ENCODE measurements around the gene FANK1.
"Not testable (repeated sequence)": the region's sequence is repeated elsewhere in the genome, so short reads cannot be mapped to it uniquely, and the experiment has no call there.

FANK1 gene

DNA sequence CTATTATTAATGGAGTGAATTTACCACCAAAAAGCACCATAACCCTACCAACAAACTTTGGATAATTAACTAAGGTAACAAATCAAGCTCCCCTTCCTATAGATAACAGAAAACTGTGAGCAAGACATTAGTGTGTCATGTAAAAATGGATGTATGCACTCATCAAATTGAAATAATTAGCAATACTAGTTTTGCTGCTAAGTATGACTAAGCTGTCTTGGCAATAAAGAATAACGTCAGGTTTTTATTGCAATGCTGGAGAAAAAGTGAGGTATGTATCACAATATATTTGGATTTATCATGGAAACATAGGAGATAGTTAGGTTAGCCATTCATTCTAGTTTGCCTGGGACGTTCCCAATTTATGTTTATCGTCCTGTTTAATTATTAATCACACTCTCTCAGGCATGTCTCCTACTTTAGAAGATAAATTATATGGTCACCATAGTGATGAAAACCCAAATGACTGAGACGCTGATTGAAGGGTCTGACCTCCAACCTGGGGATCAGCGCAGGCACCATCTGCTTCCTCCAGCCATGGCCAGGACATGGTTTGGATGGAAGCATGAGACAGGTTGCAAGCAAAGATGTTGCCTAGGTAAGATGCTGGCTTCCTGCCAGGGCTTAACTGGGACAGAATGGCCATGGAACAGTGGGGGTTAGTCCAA is 125.6 kb downstream of the FANK1 start:
- no peak for DNase-seq (ENCODE audit: low read depth)

DNA sequence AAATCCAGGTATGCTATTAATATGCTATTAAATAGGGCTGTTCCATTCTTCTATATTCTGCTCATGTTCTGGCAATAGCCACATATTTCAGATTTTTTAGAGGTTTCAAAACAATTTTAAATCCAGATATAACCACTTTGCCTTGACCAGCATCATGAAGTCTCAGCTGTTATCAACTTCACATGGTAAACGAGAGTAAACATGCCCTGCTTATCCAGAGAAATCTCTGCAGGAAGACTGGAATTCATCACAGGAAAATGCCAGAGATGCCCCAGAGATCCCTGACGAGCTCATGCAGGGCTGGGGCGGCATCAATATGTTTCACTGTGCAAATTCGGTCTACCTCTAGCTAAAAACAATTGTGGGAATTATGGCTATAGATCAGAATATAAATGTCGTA is 126.5 kb downstream of the FANK1 start:
- no peak for DNase-seq (ENCODE audit: low read depth)

DNA sequence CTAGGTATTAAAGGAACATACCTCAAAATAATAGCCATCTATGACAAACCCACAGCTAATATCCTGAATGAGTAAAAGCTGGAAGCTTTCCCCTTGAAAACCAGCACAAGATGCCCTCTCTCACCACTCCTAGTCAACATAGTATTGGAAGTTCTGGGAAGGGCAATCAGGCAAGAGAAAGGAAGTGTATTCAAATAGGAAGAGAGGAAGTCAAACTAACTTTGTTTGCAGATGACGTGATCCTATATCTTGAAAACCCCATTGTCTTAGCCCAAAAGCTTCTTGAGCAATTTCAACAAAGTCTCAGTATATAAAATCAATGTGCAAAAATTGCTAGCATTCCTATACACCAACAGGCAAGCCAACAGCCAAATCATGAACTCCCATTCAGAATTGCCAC is 131.3 kb downstream of the FANK1 start:
- no peak for DNase-seq (ENCODE audit: low read depth)

DNA sequence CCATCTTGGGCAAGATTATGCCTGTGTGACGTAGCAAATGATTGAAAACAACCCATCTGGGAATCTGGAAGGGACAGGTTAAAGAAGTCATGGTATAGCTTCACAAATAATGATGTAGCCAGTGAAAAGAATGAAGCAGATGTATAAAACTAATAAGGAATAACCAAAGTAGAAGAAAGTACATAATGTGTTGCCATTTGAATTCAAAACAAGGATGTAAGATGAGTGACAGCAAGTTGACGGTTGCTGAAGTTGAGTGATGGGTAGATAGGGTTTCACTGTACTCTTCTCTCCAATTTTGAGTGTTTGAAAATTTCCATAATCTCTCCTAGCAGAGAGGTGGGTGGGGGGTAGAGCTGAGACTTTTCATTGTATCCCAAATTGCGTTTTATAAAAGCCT is 133.6 kb downstream of the FANK1 start:
- no peak for DNase-seq (ENCODE audit: low read depth)

DNA sequence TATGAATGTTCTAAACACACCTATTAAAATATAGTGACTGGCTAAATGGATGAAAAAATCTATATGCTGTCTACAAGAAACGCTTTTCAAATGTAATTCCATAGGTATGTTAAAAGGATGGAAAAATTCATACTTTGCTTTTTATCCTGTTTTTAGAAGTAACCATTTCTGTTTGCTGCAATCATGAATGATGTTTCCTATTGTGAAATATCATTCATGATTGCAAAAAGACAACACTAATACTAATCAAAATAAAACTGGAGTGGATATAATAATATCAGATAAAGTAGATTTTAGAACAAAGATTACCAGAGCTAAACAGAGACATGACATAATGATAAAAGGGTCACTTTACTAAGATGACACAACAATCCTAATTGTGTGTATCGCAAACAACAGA is 138.2 kb downstream of the FANK1 start:
- no peak for DNase-seq (ENCODE audit: low read depth)

DNA sequence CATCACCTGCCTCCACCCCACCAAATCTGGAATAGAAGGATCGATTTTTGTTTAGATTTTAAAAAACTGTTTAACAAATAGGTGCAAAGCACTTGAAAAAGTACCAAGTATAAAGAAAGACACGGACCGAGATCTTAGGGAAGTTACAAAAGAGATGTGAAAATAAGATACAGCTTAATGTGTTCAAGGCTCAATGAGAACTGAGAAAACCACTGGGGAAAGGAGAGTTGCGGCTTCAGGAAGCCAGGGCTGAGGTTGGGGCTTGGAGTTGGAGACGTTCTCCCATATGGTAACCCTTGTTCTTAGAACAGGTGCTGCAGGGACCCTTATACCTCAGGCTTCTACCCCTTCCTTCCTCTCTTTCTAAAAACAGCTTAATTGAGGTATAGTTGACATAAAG is 140.2 kb downstream of the FANK1 start:
- DNase-seq (ENCODE audit: low read depth), result no peak

DNA sequence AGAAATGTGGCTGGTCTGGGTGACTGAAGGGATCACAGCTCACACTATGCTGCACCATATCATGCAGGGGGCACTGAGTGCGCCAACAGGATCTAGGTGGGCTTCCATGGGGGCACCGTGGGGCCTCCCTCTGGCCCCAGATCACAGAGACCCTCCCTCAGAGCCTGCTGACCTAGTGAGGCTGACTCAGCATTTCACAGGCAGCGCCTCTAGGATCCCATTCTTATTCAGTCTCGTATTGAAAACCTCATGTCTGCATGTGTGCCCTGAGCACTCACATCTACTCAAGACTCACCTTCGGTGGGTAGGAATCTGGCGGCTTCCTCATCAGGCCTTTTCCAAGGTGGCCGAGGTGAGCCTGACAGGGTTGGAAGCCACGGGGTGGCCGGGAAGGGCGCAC is 141.6 kb downstream of the FANK1 start:
- DNase-seq (ENCODE audit: low read depth), result no peak

DNA sequence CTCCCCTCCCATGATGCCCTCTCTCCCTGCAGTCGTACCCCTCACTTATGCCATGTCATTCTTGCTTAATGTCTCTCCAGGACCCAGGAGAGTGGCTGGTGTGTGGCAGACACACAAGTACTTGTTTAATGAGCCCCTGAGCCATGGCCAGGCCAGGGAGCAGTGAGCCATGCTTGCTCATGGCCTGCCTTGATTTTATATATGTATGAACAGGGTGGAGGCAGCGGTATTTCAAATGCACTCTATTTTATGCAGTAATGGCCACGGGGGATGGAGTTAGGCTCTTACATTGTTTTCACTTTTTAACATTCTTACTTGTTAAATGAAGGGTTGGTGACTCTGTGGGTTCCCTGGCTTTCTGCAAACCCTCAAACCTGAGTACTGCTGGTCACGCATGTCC is 144.8 kb downstream of the FANK1 start:
- no peak for DNase-seq (ENCODE audit: low read depth)

DNA sequence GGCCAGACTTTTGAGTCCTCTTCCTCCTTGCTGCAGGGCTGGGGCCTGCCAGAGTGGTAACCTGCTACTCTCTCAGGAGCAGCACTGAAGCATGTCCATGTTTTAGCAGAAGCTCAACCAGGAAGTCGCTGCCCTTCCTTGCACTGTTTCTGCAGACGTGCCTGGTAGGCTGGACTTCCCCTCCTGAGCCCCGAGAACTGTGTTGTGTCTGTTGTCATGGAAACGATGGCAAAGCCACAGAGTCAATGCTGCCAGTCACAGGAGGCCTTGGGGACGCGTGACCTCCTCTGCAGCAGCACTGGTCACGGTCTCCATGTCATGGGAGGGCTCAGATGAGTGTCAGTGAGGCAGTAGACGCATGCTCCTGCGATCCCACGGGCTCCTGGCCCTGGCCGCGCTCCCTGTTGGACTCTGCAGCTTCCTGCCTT is 145.5 kb downstream of the FANK1 start:
- no peak for DNase-seq (ENCODE audit: low read depth)

DNA sequence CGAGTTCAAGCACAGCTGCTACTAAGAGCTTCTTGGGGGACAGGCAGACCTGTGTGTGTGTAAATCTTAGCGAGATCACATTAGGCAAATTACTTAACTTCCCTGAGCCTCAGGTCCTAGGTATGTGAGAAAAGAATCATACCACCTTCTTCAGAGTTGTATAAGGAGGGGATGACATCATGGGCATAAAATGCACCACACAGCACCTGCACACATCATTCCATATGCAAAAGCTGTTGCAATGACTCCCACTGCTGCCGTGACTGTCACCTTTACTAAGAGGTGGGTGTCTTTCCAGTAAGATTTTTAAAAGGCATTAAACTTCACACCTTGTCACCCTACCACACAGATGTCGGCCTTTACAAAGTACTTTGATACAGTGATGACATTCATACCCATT is 146.0 kb downstream of the FANK1 start:
- DNase-seq (ENCODE audit: low read depth), result no peak

DNA sequence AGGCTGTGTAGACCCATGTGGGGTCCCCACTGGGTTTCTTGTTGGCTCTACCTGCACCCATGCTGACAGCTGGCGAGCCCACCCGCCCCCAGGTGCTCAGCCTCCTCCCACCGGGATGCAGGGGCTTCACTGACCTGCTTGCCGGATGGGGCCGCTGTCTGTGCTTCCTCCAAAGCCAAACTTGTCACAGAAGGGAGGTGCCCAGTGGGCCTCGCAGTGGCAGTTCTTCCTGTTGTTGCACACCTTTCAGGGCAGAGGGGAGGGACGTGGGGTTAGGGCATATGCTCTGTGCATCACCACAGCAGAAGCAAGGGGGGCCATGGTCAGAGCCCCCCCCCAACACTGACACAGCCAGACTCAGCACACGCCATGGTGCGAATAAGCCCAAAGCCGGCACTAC is 146.5 kb downstream of the FANK1 start:
- DNase-seq (ENCODE audit: low read depth), result no peak

DNA sequence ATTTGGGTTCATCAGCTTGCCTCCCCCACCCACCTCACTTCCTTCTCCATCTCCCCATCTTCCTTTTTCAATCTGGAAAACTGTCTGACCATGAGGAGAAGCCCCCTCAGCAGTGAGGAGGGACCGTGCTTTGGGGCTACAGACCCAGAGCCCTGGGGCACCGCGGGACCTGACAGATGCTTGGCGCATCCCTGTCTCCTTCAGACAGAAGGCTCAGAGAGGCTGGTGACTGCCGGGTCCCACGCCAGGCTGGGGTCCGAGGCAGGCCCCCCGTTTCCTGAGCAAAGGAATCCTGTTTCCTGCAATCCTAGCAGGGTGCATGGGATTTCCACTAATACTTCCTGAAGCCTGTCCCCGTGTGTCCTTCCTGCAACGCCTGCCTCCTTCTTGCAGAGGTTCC is 147.0 kb downstream of the FANK1 start:
- no peak for DNase-seq (ENCODE audit: low read depth)

DNA sequence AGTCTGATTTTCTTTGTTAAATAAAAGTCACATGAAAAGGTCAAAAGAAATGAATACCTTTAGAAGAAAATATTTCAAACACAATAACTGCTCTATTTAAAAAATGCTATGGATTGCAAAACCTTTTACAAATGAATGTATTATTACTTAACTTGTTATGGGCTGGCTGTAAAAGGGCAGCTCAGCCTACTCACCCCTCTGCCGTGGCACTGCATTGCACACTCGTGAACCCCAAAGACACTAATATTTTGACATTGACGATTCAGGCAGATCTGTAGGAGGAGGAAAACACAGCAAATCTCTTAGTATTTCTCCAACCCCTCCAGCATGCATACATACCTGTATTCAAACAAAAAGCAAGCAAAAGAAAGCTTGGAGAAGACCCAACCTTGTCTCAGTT is 149.5 kb downstream of the FANK1 start:
- DNase-seq (ENCODE audit: low read depth), result no peak

DNA sequence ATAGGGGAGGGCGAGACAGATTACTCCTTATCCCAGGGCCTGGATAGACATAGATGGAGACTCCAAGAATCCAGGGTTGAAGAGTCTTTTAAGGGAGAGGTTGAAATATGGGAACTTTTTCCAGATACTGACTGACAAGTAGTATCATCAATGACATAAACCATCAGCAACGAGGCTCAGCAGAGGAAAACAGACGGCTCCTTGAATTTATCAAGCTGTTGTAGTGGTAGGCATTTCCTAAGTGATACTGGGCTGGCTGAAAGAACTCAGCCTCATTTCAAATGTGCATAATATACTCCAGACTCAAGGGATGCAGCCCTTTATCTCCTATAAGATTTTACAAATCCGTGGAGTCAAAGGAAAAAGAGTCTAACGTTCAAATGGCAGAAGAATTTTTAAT is 150.5 kb downstream of the FANK1 start:
- no peak for DNase-seq (ENCODE audit: low read depth)

DNA sequence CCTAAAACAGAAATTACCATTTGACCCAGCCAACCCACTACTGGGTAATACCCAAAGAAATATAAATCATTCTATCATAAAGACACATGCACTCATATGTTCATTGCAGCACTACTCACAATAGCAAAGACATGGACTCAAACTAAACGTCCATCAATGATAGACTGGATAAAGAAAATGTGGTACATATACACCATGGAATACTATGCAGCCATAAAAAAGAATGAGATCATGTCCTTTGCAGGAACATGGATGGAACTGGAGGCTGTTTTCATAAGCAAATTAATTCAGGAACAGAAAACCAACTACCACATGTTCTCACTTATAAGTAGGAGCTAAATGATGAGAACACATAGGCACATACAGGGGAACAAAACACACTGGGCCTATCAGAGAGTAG is 151.4 kb downstream of the FANK1 start:
- not testable (repeated sequence) for DNase-seq (ENCODE audit: low read depth)

DNA sequence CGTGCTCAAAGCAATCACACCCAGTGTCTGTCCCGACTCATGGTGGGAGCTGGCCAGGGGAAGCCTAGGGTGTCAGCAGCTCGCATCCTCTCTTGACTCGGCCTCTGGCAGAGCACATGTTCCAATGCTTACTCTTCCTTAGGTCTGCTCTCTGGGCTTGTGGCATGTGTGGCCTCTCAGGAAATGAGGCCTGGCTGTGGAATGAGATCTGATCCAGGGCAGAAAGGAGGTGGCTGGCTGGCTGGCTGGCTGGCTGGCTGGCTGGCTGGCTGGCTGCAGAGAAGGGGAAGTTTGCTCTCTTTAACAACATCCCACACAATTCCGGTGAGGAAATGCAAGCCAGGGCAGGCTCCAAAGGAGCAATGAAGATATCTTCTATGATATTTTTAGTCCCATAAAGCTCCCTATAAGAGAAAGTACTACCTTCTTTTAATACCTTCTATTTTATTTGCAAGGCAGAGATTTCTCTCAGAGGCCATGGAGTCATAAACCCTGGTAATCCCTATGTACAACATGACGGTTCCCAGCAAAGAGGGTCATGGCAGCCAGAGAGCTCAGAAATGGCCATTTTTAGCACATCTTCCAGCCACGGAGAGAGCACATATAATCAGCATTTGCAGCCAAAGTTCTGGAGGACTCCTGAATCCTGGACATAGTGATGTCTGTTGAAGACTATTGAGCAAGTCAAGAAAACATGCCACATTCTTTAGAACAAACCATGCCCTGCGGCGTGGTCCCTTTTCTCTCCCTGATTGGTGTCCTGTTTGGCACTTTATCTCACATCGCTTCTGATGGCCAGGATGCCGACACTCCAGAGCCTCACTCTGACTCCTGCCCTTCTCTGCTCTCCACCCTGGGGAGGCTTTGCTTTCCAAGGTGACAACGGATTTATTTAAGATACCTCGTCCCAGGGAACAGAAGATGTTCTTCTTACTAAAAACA is 153.7 kb downstream of the FANK1 start:
- DNase-seq (ENCODE audit: low read depth), result no peak

DNA sequence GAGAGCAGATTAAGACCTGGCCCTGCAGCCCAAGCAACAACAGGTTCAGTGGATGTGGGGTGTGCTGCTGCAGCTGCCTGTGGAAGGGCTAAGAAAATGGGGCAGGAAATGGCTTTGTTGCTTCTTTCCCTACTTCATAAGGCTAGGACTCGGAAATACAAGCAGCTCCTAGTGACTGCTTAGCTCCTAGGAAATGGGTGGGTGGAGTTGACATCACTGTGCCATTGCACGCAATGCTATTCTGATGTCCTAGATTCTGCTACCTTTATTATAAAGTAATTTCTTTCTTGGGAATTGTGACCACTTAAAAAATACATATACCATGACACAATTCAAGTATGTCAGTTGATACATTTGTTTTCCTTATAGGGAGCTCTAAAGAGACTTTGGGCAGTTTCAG is 155.8 kb downstream of the FANK1 start:
- no peak for DNase-seq (ENCODE audit: low read depth)

DNA sequence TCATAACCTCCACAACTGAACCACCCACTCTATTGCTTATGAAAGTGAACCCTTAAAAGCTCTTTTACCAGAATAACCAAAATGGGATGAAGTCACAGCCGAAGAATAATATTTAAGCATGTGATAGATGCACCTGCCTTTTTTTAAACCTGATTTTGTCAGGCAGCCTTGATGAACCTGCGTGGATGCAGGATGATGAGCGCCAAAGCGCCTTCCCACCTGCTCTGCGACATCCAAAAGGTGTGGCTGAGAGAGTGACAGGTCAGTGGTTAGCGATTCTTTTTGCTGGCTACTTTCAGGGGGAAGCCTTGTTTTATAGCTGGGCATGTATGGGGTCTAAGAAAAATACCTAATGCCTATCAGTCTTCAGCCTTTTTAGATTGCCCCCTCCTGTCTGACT is 157.8 kb downstream of the FANK1 start:
- no peak for DNase-seq (ENCODE audit: low read depth)

DNA sequence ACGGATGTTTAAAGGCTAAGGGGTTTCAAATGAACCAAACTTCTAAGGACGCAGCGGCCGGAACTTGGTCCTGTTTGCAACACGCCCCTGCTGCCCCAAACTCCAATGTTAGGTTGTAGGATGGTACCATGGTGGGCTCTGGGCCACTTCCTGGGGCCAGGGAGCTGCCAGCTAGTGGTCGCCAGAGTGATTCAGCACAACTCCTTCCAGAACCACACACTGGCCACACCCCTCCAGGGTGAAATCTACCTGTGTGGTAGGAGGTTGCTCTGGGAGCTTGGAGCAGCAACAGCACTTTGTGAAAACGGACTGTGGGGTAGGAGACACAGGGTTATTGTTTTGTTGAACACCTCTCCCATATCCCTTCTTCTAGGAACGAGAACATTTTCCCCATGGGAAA is 161.1 kb downstream of the FANK1 start:
- DNase-seq (ENCODE audit: low read depth), result no peak

DNA sequence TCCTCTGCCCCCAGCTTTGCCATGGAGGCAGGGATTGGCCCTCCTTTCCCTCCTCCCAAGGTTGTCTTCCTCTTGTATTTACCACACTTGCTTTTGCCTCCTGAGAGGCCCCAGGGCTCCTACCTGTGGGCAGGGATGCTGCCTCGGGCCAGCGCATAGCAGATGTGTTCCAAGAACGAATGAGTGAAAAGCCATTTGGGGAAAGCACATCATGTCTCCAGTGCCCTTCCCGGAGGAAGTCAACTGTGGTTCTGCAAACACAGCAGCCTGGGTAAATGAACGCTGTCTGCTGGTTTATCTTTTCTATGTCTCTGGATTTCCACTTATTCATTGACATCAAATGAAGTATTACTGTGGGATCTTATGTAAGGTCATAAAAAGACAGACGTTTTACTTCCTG is 161.7 kb downstream of the FANK1 start:
- DNase-seq (ENCODE audit: low read depth), result no peak

DNA sequence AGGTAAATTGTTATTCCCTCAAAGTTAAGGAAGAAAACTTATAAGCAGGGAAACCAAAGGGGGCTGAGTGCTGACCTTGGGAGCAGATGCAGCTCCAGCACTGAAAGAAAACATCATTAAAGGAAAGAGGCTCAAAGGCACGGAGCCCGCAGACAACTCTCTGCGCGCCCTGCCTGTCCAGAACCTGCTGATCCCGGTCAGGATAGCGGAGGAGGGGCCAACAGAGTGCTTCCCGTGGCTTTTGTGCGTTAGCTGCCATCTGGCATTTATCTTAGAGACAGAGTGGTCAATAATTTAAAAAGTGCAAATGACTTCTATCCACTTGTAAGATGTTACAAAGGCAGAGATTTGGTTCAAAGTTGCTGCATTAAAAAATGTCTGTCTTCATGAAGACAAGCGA is 162.1 kb downstream of the FANK1 start:
- no peak for DNase-seq (ENCODE audit: low read depth)
